AG04449 (cell line): ENCODE measurements around the gene PAGE5.

ENCODE experiments used
- CTCF ChIA-PET: fragments of 350-600 bp; formaldehyde crosslinking; extraction: SDS; loops from one replicate; lab custom pipeline; 2021; ENCODE audit warnings: antibody characterized with exemption; lab: Yijun Ruan, JAX
- POLR2A ChIA-PET: fragments of 400-600, 350-600 bp; formaldehyde crosslinking; extraction: SDS; loops from one replicate; lab custom pipeline; 2020; ENCODE audit warnings: antibody characterized with exemption, inconsistent platforms; lab: Yijun Ruan, JAX
- DNase-seq: peaks from one replicate; pipeline ENCODE4 v3.0.0-alpha.2; 2010; ENCODE audit warnings: low read depth, low spot score
- H3K4me3 ChIP-seq: 2 replicates; pipeline ENCODE4 v1.5.1; 2011; ENCODE audit warnings: low read depth, mild to moderate bottlenecking, control low read depth, low read length
- TF ChIP-seq, protein P1 (sequence below): IDR thresholded peaks from one replicate; pipeline ENCODE4 v1.5.1; 2011; ENCODE audit warnings: mild to moderate bottlenecking, moderate library complexity, low read length, control low read depth, inconsistent platforms; ENCODE audit not compliant: insufficient read depth; ENCODE audit errors: missing control alignments

PAGE5 gene, protein sequence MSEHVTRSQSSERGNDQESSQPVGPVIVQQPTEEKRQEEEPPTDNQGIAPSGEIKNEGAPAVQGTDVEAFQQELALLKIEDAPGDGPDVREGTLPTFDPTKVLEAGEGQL

DNA sequence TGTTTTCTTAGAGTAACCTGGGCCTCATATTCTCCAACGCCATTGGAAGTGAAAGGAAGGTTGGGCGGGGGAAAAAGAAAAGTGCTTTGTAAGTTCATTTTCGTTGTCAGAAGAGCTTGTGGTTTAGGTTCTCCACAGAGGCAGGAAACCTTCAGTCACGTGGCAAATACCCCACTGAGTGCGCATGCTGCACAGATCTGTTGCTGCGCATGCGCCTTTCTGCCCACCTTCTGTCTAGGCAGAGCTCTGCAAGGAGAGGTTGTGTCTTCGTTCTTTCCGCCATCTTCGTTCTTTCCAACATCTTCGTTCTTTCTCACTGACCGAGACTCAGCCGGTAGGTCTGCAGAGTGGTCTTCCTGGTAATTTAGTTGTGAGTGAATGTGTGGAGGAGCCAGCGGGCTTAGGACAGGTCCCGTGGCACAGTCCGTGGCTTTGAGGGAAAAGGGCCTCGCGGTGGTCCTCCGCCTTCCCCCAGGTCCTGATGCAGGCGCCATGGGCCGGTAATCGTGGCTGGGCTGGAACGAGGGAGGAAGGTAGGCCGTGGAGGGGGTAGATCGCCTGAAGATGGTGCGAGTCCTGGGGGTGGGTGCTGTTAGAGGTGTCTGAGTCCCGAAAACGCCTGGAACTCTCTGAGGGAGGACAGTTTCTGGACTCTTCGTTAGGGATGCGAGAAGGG lies at the start of gene PAGE5:
TSS of gene PAGE5 (plus strand) at position 228 of the 676 bp plus-strand sequence. CDS start 1,037 bp downstream, outside the sequence.
- DNase-seq = no peak
- ChIA-PET CTCF (no interaction called here), POLR2A (no interaction called here)
- TF ChIP-seq, protein P1, sequence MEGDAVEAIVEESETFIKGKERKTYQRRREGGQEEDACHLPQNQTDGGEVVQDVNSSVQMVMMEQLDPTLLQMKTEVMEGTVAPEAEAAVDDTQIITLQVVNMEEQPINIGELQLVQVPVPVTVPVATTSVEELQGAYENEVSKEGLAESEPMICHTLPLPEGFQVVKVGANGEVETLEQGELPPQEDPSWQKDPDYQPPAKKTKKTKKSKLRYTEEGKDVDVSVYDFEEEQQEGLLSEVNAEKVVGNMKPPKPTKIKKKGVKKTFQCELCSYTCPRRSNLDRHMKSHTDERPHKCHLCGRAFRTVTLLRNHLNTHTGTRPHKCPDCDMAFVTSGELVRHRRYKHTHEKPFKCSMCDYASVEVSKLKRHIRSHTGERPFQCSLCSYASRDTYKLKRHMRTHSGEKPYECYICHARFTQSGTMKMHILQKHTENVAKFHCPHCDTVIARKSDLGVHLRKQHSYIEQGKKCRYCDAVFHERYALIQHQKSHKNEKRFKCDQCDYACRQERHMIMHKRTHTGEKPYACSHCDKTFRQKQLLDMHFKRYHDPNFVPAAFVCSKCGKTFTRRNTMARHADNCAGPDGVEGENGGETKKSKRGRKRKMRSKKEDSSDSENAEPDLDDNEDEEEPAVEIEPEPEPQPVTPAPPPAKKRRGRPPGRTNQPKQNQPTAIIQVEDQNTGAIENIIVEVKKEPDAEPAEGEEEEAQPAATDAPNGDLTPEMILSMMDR = no peak
- no peak within 1 kb of the TSS for H3K4me3 ChIP-seq

DNA sequence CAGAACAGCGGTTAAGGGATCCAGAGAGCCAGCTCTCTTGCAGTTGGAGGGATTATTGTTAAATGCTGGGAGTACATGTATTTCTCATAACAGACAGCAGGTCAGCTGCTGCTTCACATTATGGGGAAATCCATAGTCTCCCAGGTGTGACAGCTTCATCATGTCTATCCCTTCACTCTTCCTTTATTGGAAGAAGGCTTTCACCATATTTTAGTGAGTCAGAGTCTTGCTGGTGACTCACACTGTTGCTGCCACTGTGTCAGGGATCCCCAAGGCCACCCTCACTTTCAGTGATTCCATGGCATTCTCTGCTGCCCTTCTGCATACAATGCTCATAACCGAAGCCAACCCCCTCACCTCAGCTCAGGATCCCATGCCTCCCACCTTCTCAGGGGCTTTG lies 32.9 kb upstream of the PAGE5 start:
- TF ChIP-seq, protein P1 = no peak
- no peak for DNase-seq
- CTCF ChIA-PET = no interaction called here
- POLR2A ChIA-PET = no interaction called here
- H3K4me3 ChIP-seq = no peak overlapping the region

DNA sequence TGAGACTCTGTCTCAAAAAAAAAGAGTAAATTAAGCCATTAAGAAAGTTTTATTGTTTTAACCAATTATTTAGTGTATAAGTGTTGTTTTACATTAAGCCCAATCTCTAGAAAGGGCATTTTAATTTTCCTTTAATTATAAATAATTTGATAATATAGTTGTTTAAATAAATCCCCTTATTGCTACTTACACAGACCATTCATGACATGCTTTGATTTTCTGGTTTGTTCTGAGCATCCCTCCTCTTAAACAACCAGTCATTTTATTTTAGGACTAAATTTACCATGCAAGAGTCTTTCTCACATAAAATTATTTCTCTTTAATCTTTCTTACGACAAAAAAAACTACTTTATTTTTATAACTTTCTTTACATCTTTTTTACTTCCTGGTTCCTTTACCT lies 23.5 kb upstream of the PAGE5 start:
- POLR2A ChIA-PET = no interaction called here
- CTCF ChIA-PET = no interaction called here
- TF ChIP-seq, protein P1 = no peak
- H3K4me3 ChIP-seq = no peak overlapping the region
- DNase-seq = no peak

DNA sequence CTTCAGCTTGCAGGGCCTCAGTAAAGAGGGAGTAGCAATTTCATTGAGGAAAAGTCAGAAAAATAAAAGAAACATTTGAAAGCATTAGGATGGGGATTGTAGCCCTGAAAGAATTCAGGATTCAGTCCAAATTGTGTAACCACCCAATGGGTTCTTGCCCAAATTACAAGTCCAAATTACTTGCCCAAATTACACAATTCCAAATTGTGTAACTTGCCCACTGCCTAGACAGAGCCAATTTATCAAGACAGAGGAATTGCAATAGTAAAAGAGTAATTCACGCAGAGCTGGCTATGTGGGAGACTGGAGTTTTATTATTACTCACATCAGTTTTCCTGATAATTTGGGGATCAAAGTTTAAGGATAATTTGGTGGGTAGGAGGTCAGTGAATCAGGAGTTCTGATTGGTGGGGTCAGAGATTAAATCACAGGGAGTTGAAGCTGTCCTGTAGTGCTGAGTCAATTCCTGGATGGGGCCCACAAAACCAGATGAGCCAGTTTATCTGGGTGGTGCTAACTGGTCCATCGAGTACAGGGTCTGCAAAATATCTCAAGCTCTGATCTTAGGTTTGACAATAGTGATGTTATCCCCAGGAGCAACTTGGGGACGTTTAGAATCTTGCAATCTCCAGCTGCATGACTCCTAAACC lies 18.1 kb upstream of the PAGE5 start:
- no peak for DNase-seq
- ChIA-PET CTCF (no interaction called here), POLR2A (no interaction called here)
- H3K4me3 ChIP-seq = no peak overlapping the region
- TF ChIP-seq, protein P1 = no peak

DNA sequence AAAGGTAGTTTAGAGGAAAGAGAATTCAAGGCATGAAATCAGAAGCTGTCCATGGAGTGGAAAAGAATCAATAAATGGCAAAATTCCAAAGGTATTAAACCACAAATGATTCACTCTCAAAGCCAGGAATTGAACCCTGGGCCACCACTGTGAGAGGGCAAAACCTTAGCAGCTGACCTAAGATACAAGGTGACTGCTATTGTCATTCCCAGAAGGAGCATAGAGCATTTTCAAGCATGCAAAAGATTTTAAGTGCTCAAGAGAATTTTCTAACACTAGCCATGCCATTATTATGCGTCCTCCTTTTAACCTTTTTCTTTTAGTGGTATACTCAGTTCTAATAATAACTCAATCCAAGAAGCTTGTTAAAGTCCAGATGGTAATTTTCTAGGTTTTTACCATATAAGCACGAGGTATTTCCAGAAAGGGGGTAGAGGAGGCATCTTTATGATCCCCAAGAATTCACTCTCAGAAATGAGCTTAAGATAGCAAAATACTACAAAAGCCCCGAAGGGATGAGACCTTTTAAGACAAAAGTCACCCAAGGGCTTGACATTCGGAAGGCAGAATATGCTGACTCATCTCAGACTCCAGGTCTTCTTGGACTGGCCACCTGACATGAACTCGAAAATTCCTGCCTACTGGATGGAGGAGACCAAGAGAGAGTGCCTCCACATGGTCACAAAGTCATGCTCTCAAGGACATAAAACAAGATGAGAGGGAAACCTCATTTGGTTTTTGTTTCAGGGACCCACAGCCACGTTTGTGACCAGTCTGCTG lies 13.8 kb upstream of the PAGE5 start:
- ChIA-PET CTCF (no interaction called here), POLR2A (no interaction called here)
- TF ChIP-seq, protein P1 = no peak
- H3K4me3 ChIP-seq = no peak overlapping the region
- no peak for DNase-seq
